GM23338 (cell line): ENCODE measurements around the gene UBR2. TPM values are rescaled to one million over a fixed set of nuclear protein-coding genes. Genes with fewer than 3 reads are reported as not detected.

ENCODE experiments used
- ATAC-seq: fragments of 200-7000 bp; cut with Tn5 transposase; 3 replicates; pipeline ENCODE4 v1.9.1; 2020
- DNase-seq: peaks from one replicate; pipeline ENCODE4 v3.0.0-alpha.2; 2015; ENCODE audit warnings: low spot score
- H2AFZ ChIP-seq: fragments of 200-600 bp; sonication (generic); 2 replicates; pipeline ENCODE4 v1.8.0; 2016; ENCODE audit warnings: antibody characterized with exemption, mild to moderate bottlenecking, moderate library complexity
- H3F3A ChIP-seq: fragments of 200-600 bp; sonication (generic); replicated peaks from 2 replicates; pipeline ENCODE4 v1.8.0; 2017; ENCODE audit warnings: antibody characterized with exemption, mixed run types, low read depth
- H3K27ac ChIP-seq: fragments of 200-600 bp; sonication (generic); 2 replicates; pipeline ENCODE4 v1.6.1; 2016; ENCODE audit warnings: low read depth
- H3K27me3 ChIP-seq: fragments of 200-600 bp; sonication (generic); 2 replicates; pipeline ENCODE4 v1.8.0; 2016; ENCODE audit warnings: mild to moderate bottlenecking, mixed run types, moderate library complexity; ENCODE audit not compliant: insufficient read depth
- H3K36me3 ChIP-seq: fragments of 200-600 bp; sonication (generic); 2 replicates; pipeline ENCODE4 v1.8.0; 2016; ENCODE audit warnings: mild to moderate bottlenecking; ENCODE audit not compliant: insufficient read depth
- H3K4me1 ChIP-seq: fragments of 200-600 bp; sonication (generic); 2 replicates; pipeline ENCODE4 v1.8.0; 2016; ENCODE audit warnings: mild to moderate bottlenecking, moderate library complexity; ENCODE audit not compliant: insufficient read depth
- H3K4me2 ChIP-seq: fragments of 200-600 bp; sonication (generic); 2 replicates; pipeline ENCODE4 v1.7.1; 2017; ENCODE audit warnings: mixed run types
- H3K4me3 ChIP-seq: fragments of 200-600 bp; sonication (generic); 2 replicates; pipeline ENCODE4 v1.6.1; 2016; ENCODE audit warnings: mixed run types
- H3K79me2 ChIP-seq: fragments of 200-600 bp; sonication (generic); replicated peaks from 2 replicates; pipeline ENCODE4 v1.8.0; 2017; ENCODE audit warnings: mild to moderate bottlenecking; ENCODE audit not compliant: insufficient read depth
- H3K9me2 ChIP-seq: fragments of 200-600 bp; sonication (generic); 2 replicates; pipeline ENCODE4 v1.8.0; 2017; ENCODE audit not compliant: insufficient read depth
- H4K20me1 ChIP-seq: fragments of 200-600 bp; sonication (generic); replicated peaks from 2 replicates; pipeline ENCODE4 v1.8.0; 2017; ENCODE audit warnings: mild to moderate bottlenecking; ENCODE audit not compliant: insufficient read depth
- H3K27ac Mint-ChIP-seq: 2 replicates; pipeline ENCODE4 v1.8.0; 2020; ENCODE audit warnings: inconsistent platforms, mild to moderate bottlenecking, moderate library complexity, mixed read lengths
- H3K27me3 Mint-ChIP-seq: 3 replicates; pipeline ENCODE4 v1.8.0; 2022; ENCODE audit warnings: low read depth, mild to moderate bottlenecking, moderate library complexity, mixed read lengths, inconsistent platforms; ENCODE audit not compliant: insufficient read depth, poor library complexity
- H3K36me3 Mint-ChIP-seq: 3 replicates; pipeline ENCODE4 v1.8.0; 2021; ENCODE audit warnings: low read depth, mild to moderate bottlenecking, inconsistent platforms, moderate library complexity, mixed read lengths
- H3K4me1 Mint-ChIP-seq: 3 replicates; pipeline ENCODE4 v1.8.0; 2020; ENCODE audit warnings: mild to moderate bottlenecking, inconsistent platforms, mixed read lengths
- H3K4me3 Mint-ChIP-seq: 3 replicates; pipeline ENCODE4 v1.8.0; 2021; ENCODE audit warnings: moderate library complexity, mild to moderate bottlenecking, inconsistent platforms, mixed read lengths
- H3K9me3 Mint-ChIP-seq: 3 replicates; pipeline ENCODE4 v1.8.0; 2020; ENCODE audit warnings: moderate library complexity, mild to moderate bottlenecking, inconsistent platforms, mixed read lengths
- CREB1 ChIP-seq: fragments of 250-450 bp; sonication (Bioruptor Pico); IDR thresholded peaks from 2 replicates; pipeline ENCODE4 v1.5.0; 2020; ENCODE audit warnings: low read depth, mild to moderate bottlenecking, moderate library complexity
- EZH2 ChIP-seq: fragments of 200-600 bp; sonication (generic); IDR thresholded peaks from one replicate; pipeline ENCODE4 v1.8.0; 2017; ENCODE audit warnings: antibody characterized with exemption, mild to moderate bottlenecking, low read depth; ENCODE audit not compliant: unreplicated experiment
- EZH2phosphoT487 ChIP-seq: fragments of 200-600 bp; sonication (generic); IDR thresholded peaks from one replicate; pipeline ENCODE4 v1.8.1; 2018; ENCODE audit warnings: antibody characterized with exemption; ENCODE audit not compliant: unreplicated experiment
- JUNB ChIP-seq: IDR thresholded peaks from one replicate; pipeline ENCODE4 v1.6.1; 2016; ENCODE audit warnings: antibody characterized with exemption; ENCODE audit not compliant: unreplicated experiment
- NANOG ChIP-seq: IDR thresholded peaks from 2 replicates; pipeline ENCODE4 v1.6.1; 2016; ENCODE audit warnings: antibody characterized with exemption, borderline replicate concordance
- POLR2AphosphoS5 ChIP-seq: IDR thresholded peaks from 2 replicates; pipeline ENCODE4 v1.6.1; 2016; ENCODE audit warnings: antibody characterized with exemption, low read depth
- STAT1 ChIP-seq: IDR thresholded peaks from one replicate; pipeline ENCODE4 v1.6.1; 2016; ENCODE audit warnings: antibody characterized with exemption; ENCODE audit not compliant: unreplicated experiment
- ZNF114 ChIP-seq: fragments of 250-450 bp; sonication (Bioruptor Pico); IDR thresholded peaks from 2 replicates; pipeline ENCODE4 v1.5.0; 2020; ENCODE audit warnings: mild to moderate bottlenecking, moderate library complexity
- ZNF331 ChIP-seq: fragments of 250-450 bp; sonication (Bioruptor Pico); IDR thresholded peaks from 2 replicates; pipeline ENCODE4 v1.5.0; 2020; ENCODE audit warnings: low read depth, mild to moderate bottlenecking, moderate library complexity
- long read RNA-seq: library from polyadenylated mRNA; unstranded; transcript quantifications from one replicate; pipeline ENCODE4 v2.0.0, GENCODE V29; 2020; ENCODE audit not compliant: unreplicated experiment
- polyA plus RNA-seq: library from polyadenylated mRNA; unstranded; fragments of >200 nt; fragmentation: Nextera tagmentation; extraction: Ambion mirVana; gene quantifications from 2 replicates; pipeline ENCODE4 v1.2.1, GENCODE V29; 2016
- total RNA-seq: library from RNA; depleted of rRNA; stranded (reverse); fragments of >200 nt; shearing (Covaris generic); gene quantifications from 2 replicates; pipeline ENCODE4 v1.2.3, GENCODE V29; 2014; rRNA removed
- TF ChIP-seq, protein P1 (sequence below): fragments of 250-450 bp; sonication (Bioruptor Pico); IDR thresholded peaks from 2 replicates; pipeline ENCODE4 v1.5.0; 2020; ENCODE audit warnings: mild to moderate bottlenecking, moderate library complexity
- TF ChIP-seq, protein P2 (sequence below): IDR thresholded peaks from 2 replicates; pipeline ENCODE4 v1.6.1; 2016; ENCODE audit warnings: antibody characterized with exemption
- TF ChIP-seq, protein P3 (sequence below): IDR thresholded peaks from one replicate; pipeline ENCODE4 v1.6.1; 2018; ENCODE audit warnings: antibody characterized with exemption; ENCODE audit not compliant: unreplicated experiment
- TF ChIP-seq, protein P4 (sequence below), 2 experiments: fragments of 200-600 bp in 1 of 2; sonication (generic) in 1 of 2; conservative IDR thresholded peaks; 2 replicates each; pipeline versions ENCODE4 v1.5.1 to v1.6.1; 2016 to 2017; ENCODE audit warnings: antibody characterized with exemption in 2 of 2, low read depth in 2 of 2, mild to moderate bottlenecking in 2 of 2, moderate library complexity in 1 of 2

UBR2 gene
- total RNA-seq (20.4 and 21.2 TPM in 2 replicates), polyA plus RNA-seq (5.3 and 6.7 TPM in 2 replicates)
- long read RNA-seq, partial matches to known transcripts: 3 of 4 reads
- long read RNA-seq, other reads (novel, unspliced or antisense): 1 of 4 reads

DNA sequence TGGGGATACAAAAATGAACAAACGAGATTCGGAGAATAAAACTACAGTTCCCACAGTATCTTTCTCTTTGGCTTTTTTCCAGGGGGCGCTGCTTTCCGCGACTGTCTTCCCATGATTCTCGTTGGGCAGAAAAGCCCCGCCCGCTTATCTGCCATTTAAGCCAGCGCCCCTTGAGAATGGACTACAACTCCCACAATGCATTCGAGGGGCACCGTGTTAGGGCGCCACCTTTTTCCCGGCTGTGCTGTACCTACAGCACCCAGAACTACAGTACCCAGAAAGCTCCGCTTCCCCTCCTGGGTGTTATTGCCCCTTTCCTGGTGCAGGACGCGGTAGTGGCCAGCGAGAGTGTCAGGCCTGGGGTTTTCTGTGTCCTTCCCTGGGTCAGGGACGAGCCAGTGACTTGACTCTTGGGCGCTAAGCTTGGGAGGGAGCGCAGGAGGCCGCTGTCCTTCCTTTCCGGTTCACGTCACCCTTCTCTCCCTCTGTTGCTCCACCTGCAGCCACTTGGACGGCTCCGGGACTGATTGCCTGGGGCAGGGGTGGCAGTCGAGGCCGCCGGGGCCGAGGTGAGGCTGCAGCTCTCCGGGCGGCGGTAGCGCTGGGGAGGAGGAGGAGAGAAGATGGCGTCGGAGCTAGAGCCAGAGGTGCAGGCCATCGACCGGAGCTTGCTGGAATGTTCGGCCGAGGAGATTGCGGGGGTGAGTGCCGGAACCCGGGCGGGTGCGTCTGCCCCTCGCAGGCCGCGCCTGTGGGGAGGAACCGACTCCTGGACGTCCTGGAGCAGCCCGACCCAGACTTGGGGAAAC is at the start of gene UBR2:
Gene UBR2 (plus strand): TSS at position 333 of the 809 bp plus-strand sequence. CDS start 291 bp downstream, at position 624.
- H3K4me2 ChIP-seq: peak within 1 kb of the TSS; percentile 99
- DNase-seq (peak; percentile 100), ATAC-seq (peak; percentile 97)
- TF ChIP-seq STAT1 (no peak), EZH2phosphoT487 (no peak), ZNF331 (CRISPR knock-in tag) (no peak), ZNF114 (CRISPR knock-in tag) (no peak), POLR2AphosphoS5 (peak; percentile 99), NANOG (no peak), JUNB (no peak), EZH2 (no peak), CREB1 (CRISPR knock-in tag) (peak; percentile 88)
- TF ChIP-seq, protein P1, sequence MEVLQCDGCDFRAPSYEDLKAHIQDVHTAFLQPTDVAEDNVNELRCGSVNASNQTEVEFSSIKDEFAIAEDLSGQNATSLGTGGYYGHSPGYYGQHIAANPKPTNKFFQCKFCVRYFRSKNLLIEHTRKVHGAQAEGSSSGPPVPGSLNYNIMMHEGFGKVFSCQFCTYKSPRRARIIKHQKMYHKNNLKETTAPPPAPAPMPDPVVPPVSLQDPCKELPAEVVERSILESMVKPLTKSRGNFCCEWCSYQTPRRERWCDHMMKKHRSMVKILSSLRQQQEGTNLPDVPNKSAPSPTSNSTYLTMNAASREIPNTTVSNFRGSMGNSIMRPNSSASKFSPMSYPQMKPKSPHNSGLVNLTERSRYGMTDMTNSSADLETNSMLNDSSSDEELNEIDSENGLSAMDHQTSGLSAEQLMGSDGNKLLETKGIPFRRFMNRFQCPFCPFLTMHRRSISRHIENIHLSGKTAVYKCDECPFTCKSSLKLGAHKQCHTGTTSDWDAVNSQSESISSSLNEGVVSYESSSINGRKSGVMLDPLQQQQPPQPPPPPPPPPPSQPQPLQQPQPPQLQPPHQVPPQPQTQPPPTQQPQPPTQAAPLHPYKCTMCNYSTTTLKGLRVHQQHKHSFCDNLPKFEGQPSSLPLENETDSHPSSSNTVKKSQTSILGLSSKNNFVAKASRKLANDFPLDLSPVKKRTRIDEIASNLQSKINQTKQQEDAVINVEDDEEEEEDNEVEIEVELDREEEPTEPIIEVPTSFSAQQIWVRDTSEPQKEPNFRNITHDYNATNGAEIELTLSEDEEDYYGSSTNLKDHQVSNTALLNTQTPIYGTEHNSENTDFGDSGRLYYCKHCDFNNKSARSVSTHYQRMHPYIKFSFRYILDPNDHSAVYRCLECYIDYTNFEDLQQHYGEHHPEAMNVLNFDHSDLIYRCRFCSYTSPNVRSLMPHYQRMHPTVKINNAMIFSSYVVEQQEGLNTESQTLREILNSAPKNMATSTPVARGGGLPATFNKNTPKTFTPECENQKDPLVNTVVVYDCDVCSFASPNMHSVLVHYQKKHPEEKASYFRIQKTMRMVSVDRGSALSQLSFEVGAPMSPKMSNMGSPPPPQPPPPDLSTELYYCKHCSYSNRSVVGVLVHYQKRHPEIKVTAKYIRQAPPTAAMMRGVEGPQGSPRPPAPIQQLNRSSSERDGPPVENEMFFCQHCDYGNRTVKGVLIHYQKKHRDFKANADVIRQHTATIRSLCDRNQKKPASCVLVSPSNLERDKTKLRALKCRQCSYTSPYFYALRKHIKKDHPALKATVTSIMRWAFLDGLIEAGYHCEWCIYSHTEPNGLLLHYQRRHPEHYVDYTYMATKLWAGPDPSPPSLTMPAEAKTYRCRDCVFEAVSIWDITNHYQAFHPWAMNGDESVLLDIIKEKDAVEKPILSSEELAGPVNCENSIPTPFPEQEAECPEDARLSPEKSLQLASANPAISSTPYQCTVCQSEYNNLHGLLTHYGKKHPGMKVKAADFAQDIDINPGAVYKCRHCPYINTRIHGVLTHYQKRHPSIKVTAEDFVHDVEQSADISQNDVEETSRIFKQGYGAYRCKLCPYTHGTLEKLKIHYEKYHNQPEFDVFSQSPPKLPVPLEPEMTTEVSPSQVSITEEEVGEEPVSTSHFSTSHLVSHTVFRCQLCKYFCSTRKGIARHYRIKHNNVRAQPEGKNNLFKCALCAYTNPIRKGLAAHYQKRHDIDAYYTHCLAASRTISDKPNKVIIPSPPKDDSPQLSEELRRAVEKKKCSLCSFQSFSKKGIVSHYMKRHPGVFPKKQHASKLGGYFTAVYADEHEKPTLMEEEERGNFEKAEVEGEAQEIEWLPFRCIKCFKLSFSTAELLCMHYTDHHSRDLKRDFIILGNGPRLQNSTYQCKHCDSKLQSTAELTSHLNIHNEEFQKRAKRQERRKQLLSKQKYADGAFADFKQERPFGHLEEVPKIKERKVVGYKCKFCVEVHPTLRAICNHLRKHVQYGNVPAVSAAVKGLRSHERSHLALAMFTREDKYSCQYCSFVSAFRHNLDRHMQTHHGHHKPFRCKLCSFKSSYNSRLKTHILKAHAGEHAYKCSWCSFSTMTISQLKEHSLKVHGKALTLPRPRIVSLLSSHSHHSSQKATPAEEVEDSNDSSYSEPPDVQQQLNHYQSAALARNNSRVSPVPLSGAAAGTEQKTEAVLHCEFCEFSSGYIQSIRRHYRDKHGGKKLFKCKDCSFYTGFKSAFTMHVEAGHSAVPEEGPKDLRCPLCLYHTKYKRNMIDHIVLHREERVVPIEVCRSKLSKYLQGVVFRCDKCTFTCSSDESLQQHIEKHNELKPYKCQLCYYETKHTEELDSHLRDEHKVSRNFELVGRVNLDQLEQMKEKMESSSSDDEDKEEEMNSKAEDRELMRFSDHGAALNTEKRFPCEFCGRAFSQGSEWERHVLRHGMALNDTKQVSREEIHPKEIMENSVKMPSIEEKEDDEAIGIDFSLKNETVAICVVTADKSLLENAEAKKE (CRISPR knock-in tag): no peak
- TF ChIP-seq, protein P2, sequence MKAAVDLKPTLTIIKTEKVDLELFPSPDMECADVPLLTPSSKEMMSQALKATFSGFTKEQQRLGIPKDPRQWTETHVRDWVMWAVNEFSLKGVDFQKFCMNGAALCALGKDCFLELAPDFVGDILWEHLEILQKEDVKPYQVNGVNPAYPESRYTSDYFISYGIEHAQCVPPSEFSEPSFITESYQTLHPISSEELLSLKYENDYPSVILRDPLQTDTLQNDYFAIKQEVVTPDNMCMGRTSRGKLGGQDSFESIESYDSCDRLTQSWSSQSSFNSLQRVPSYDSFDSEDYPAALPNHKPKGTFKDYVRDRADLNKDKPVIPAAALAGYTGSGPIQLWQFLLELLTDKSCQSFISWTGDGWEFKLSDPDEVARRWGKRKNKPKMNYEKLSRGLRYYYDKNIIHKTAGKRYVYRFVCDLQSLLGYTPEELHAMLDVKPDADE: peak; percentile 100
- TF ChIP-seq, protein P3, sequence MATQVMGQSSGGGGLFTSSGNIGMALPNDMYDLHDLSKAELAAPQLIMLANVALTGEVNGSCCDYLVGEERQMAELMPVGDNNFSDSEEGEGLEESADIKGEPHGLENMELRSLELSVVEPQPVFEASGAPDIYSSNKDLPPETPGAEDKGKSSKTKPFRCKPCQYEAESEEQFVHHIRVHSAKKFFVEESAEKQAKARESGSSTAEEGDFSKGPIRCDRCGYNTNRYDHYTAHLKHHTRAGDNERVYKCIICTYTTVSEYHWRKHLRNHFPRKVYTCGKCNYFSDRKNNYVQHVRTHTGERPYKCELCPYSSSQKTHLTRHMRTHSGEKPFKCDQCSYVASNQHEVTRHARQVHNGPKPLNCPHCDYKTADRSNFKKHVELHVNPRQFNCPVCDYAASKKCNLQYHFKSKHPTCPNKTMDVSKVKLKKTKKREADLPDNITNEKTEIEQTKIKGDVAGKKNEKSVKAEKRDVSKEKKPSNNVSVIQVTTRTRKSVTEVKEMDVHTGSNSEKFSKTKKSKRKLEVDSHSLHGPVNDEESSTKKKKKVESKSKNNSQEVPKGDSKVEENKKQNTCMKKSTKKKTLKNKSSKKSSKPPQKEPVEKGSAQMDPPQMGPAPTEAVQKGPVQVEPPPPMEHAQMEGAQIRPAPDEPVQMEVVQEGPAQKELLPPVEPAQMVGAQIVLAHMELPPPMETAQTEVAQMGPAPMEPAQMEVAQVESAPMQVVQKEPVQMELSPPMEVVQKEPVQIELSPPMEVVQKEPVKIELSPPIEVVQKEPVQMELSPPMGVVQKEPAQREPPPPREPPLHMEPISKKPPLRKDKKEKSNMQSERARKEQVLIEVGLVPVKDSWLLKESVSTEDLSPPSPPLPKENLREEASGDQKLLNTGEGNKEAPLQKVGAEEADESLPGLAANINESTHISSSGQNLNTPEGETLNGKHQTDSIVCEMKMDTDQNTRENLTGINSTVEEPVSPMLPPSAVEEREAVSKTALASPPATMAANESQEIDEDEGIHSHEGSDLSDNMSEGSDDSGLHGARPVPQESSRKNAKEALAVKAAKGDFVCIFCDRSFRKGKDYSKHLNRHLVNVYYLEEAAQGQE: no peak
- TF ChIP-seq, protein P4, sequence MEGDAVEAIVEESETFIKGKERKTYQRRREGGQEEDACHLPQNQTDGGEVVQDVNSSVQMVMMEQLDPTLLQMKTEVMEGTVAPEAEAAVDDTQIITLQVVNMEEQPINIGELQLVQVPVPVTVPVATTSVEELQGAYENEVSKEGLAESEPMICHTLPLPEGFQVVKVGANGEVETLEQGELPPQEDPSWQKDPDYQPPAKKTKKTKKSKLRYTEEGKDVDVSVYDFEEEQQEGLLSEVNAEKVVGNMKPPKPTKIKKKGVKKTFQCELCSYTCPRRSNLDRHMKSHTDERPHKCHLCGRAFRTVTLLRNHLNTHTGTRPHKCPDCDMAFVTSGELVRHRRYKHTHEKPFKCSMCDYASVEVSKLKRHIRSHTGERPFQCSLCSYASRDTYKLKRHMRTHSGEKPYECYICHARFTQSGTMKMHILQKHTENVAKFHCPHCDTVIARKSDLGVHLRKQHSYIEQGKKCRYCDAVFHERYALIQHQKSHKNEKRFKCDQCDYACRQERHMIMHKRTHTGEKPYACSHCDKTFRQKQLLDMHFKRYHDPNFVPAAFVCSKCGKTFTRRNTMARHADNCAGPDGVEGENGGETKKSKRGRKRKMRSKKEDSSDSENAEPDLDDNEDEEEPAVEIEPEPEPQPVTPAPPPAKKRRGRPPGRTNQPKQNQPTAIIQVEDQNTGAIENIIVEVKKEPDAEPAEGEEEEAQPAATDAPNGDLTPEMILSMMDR (conservative IDR thresholded peaks at IDR 0.05; ENCODE audit: low read depth in 2 of 2): peak; percentile 51 to 56
- Mint-ChIP-seq H3K4me1 (peaks cover 7% of the 10 kb centered on the region), H3K27me3 (no peaks in the 10 kb centered on the region), H3K27ac (peak within 1 kb of the TSS; percentile 96), H3K36me3 (peaks cover 6% of the 10 kb centered on the region), H3K9me3 (no peaks in the 10 kb centered on the region), H3K4me3 (peak within 1 kb of the TSS; percentile 99)
- H3K9me2 ChIP-seq: no peaks in the 10 kb centered on the region
- H3K27me3 ChIP-seq: no peaks in the 10 kb centered on the region
- H3K79me2 ChIP-seq: peaks cover 45% of the 10 kb centered on the region
- H3K27ac ChIP-seq: peak within 1 kb of the TSS; percentile 90
- H2AFZ ChIP-seq: peak within 1 kb of the TSS; percentile 20; the same call in 1 of the 2 replicates
- H3K4me1 ChIP-seq: no peaks in the 10 kb centered on the region
- peak within 1 kb of the TSS; percentile 99 for H3K4me3 ChIP-seq
- peaks cover under 1% of the 10 kb centered on the region; the same call in 1 of the 2 replicates for H4K20me1 ChIP-seq
- H3K36me3 ChIP-seq: no peaks in the 10 kb centered on the region
- H3F3A ChIP-seq: no peaks in the 10 kb centered on the region
